GM13977 (cell line): ENCODE data around the gene ACVR1C.
A peak's percentile ranks its signal among the peaks of the same experiment; 100 is the strongest.

Experiments
- DNase-seq: peaks from one replicate; pipeline ENCODE4 v3.0.0; 2012; ENCODE audit warnings: low spot score
- CTCF ChIP-seq: IDR thresholded peaks from 2 replicates; pipeline ENCODE4 v1.5.1; 2012; ENCODE audit warnings: mild to moderate bottlenecking, control low read depth; ENCODE audit not compliant: insufficient read depth; ENCODE audit errors: extremely low read depth, missing control alignments
- in situ Hi-C: fragments of 300-500 bp; cut with MboI; formaldehyde crosslinking; loops from one replicate; pipeline ENCODE4 v1.12.0; 2022; ENCODE audit warnings: low sequenced_read_pairs, low pct_unique_long_range_greater_than_20kb, mixed read lengths, inconsistent platforms; ENCODE audit not compliant: unreplicated experiment

The ACVR1C gene

GRCh38 chr2:157628477-157629415 lies at the start of gene ACVR1C:
Gene ACVR1C, minus strand, starts transcription at chr2:157628864. Its CDS starts 220 bp downstream, at chr2:157628644.
- DNase-seq: peak; percentile 82
- peak; percentile 34 for TF ChIP-seq CTCF
- in situ Hi-C loops: no loop called here

GRCh38 chr2:157677941-157678340 lies 49.3 kb upstream of the ACVR1C start:
- no peak for DNase-seq
- no peak for TF ChIP-seq CTCF
- in situ Hi-C loops: no loop called here

- no peak for TF ChIP-seq CTCF
- in situ Hi-C loops: no loop called here
- no peak for DNase-seq
Observed at GRCh38 chr2:157672129-157672528, 43.5 kb upstream of the ACVR1C start.

- in situ Hi-C loops: no loop called here
- DNase-seq: no peak
- TF ChIP-seq CTCF: no peak
Observed at GRCh38 chr2:157662401-157662800, 33.7 kb upstream of the ACVR1C start.

- in situ Hi-C loops: no loop called here
- no peak for TF ChIP-seq CTCF
- DNase-seq: no peak
Observed at GRCh38 chr2:157661776-157662175, 33.1 kb upstream of the ACVR1C start.

- no peak for TF ChIP-seq CTCF
Observed at GRCh38 chr2:157657858-157658257, 29.2 kb upstream of the ACVR1C start.

More at GRCh38 chr2:157657858-157658257, 29.2 kb upstream of the ACVR1C start:
- DNase-seq: no peak
- in situ Hi-C loops: no loop called here
